Stimulated activated CD8-positive, alpha-beta memory T cell treated with anti-CD3 and anti-CD28 coated beads, Interleukin-4, amount 100 ng/mL, for 1 hour (primary cell): ENCODE data around the gene RRP8.

Experiments used
- DNase-seq, 2 donors: peaks; one replicate each; pipeline ENCODE4 v3.0.0-alpha.2; 2020; ENCODE audit warnings: low read depth in 2 of 2, low spot score in 1 of 2

RRP8 gene

GRCh38 chr11:6632116-6633073 is 29.0 kb upstream of the RRP8 start:
- DNase-seq = no peak

GRCh38 chr11:6631361-6631890 is 28.0 kb upstream of the RRP8 start:
- no peak for DNase-seq

- no peak for DNase-seq
Measured at GRCh38 chr11:6630632-6631291, 27.3 kb upstream of the RRP8 start.

GRCh38 chr11:6629892-6630631 is 26.6 kb upstream of the RRP8 start:
- no peak for DNase-seq

GRCh38 chr11:6629573-6629891 is 26.1 kb upstream of the RRP8 start:
- no peak for DNase-seq

- no peak for DNase-seq
Measured at GRCh38 chr11:6628526-6628925, 25.1 kb upstream of the RRP8 start.

- no peak for DNase-seq
Measured at GRCh38 chr11:6627762-6628241, 24.4 kb upstream of the RRP8 start.

GRCh38 chr11:6626971-6627761 is 23.8 kb upstream of the RRP8 start:
- no peak for DNase-seq

- DNase-seq = no peak
Measured at GRCh38 chr11:6625832-6626420, 22.5 kb upstream of the RRP8 start.

GRCh38 chr11:6625156-6625831 is 21.9 kb upstream of the RRP8 start:
- DNase-seq = no peak

- DNase-seq = no peak
Measured at GRCh38 chr11:6623391-6624363, 20.3 kb upstream of the RRP8 start.

GRCh38 chr11:6622261-6623171 is 19.1 kb upstream of the RRP8 start:
- no peak for DNase-seq

- DNase-seq = no peak
Measured at GRCh38 chr11:6621711-6622211, 18.3 kb upstream of the RRP8 start.

GRCh38 chr11:6620636-6621035 is 17.2 kb upstream of the RRP8 start:
- DNase-seq = no peak

GRCh38 chr11:6619004-6619745 is 15.8 kb upstream of the RRP8 start, which contains the start of gene TPP1:
Gene TPP1 (minus strand): TSS chr11:6619422. CDS start chr11:6619400, 22 bp downstream.
- DNase-seq = peak; percentile 82 to 84
